Mucosa of stomach (tissue), 1 donor: ENCODE measurements around the gene GNAS-AS1.

Experiments used
- H3K27me3 ChIP-seq: one replicate; pipeline ENCODE4 v1.7.0; 2013; ENCODE audit warnings: mild to moderate bottlenecking, low read length; ENCODE audit not compliant: control insufficient read depth, insufficient read depth
- H3K36me3 ChIP-seq: one replicate; pipeline ENCODE4 v1.7.0; 2013; ENCODE audit warnings: low read length; ENCODE audit not compliant: control insufficient read depth, insufficient read depth
- H3K4me1 ChIP-seq: one replicate; pipeline ENCODE4 v1.7.0; 2013; ENCODE audit warnings: mild to moderate bottlenecking, low read length; ENCODE audit not compliant: control insufficient read depth, insufficient read depth
- H3K4me3 ChIP-seq: one replicate; pipeline ENCODE4 v1.7.0; 2013; ENCODE audit warnings: low read length
- H3K9ac ChIP-seq: one replicate; pipeline ENCODE4 v1.7.0; 2013; ENCODE audit warnings: mild to moderate bottlenecking, low read length, moderate library complexity
- H3K9me3 ChIP-seq: one replicate; pipeline ENCODE4 v1.7.0; 2013; ENCODE audit warnings: mild to moderate bottlenecking, low read length, moderate library complexity; ENCODE audit not compliant: control insufficient read depth
- donor health status: Pancreatic carcinoma.

Gene GNAS-AS1

DNA sequence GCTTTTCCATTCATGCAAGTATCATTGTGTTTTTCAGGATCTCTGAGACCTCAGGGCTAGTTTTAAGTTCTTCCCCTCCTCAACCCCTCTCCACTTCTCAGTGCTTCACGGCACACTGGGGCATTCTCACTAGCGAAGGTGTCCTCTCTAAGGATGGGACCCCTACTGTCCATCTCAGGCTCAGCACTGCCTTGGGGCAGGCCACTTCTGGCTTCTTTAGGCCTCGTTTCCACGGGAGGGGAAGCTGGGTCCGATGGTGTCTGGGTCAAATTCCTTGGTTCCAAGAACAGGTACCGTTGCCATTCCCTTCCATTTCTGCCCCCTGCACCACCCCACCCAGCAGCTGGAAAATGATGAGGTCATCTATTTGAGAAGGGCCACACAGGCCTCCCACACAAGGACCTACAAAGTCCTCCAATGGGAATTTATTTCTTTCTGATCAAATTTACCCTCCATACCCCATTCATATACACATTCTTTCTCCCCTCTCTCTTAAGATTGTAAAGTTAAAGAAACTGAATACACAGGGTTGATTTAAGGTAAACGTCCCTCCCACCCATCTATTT is 19.0 kb upstream of the GNAS-AS1 start:
- H3K36me3 ChIP-seq: no peaks in the 10 kb centered on the region
- H3K9me3 ChIP-seq: no peaks in the 10 kb centered on the region
- H3K9ac ChIP-seq: no peak overlapping the region
- no peaks in the 10 kb centered on the region for H3K4me1 ChIP-seq
- H3K4me3 ChIP-seq: no peak overlapping the region
- no peaks in the 10 kb centered on the region for H3K27me3 ChIP-seq

DNA sequence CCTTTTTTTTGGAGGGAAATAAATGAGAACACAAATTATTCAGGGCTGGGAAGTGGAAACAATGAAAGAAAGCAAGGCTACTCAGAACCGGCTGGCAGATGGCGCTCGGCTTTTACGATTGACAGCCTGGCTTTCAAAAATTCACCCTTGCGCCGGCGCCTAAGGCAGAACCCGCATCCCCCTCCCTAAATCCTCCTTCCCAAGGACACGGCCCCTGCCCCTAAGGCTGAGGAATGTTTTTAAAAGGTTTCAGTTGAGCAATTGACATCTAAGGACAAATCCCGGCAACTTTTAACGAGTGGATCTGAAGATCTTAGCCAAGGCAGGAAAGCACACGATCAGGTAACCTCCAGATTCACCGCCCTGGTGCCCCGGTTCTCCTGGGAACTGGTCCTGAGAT is 18.1 kb upstream of the GNAS-AS1 start:
- H3K9me3 ChIP-seq: no peaks in the 10 kb centered on the region
- H3K4me1 ChIP-seq: no peaks in the 10 kb centered on the region
- H3K36me3 ChIP-seq: no peaks in the 10 kb centered on the region
- H3K9ac ChIP-seq: no peak overlapping the region
- H3K4me3 ChIP-seq: no peak overlapping the region
- no peaks in the 10 kb centered on the region for H3K27me3 ChIP-seq

DNA sequence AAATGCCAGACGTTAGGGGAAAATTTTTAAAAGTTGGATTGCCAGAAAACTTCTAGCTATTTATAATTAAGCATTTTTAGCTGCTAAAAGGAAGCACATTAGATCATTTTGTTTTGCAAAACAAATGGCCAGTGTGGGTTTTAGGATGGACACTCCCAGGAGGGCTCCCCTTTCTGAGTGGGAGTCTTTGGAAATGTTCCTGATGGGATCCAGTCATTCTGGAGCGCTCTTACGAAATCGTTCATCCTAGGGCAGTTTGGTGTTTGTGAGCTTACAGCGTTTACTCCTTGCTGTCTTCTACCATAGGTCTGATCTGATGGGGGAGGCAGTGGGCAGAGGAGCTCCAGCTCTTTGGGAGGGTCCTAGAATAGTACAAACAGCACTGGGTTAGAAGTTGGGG is 16.5 kb upstream of the GNAS-AS1 start:
- H3K9ac ChIP-seq: no peak overlapping the region
- no peaks in the 10 kb centered on the region for H3K27me3 ChIP-seq
- H3K36me3 ChIP-seq: no peaks in the 10 kb centered on the region

DNA sequence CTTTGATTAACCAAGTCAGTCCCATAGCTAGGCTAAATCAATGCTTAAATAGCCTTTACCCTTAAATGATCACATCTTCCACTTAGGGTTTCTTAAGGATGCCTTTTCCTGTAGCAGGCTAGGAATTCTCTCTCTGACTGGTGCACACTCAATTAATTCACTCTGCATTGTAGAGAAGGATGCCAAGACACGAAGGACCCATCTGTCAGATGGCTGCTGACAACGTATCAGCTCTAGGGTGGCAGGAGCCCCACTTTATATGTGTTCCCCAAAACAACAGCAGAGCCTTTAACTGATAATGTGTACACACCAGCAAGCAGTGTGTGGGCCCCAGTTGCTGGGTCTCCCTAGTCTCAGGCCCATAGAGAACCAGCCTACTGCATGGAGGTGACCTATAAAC is 15.1 kb upstream of the GNAS-AS1 start:
- Histone ChIP-seq H3K4me1 (no peaks in the 10 kb centered on the region), H3K9ac (no peak overlapping the region), H3K9me3 (no peaks in the 10 kb centered on the region), H3K4me3 (no peak overlapping the region), H3K27me3 (peaks cover 3% of the 10 kb centered on the region), H3K36me3 (no peaks in the 10 kb centered on the region)

More for the DNA sequence above, 16.5 kb upstream of the GNAS-AS1 start:
- Histone ChIP-seq H3K4me1 (no peaks in the 10 kb centered on the region), H3K4me3 (no peak overlapping the region), H3K9me3 (no peaks in the 10 kb centered on the region)

DNA sequence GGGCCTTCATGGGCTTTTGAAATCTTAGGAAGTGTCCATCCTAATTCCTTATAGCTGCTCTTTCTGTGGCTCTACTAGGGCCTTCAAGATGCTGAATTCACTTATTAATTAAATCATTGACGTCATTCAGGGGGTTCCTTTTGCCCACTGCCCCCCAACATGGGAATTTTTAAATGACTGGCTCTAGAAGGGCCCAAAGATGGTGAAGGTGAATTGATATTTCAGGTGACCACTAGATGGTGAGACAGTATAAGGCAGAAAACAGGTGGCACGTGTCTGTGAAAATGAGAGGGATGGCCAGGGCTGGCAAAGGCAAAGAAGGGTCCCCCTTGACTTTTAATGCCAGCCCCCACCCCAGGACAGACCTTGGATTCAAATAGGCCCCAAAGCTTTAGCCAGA is 13.6 kb upstream of the GNAS-AS1 start:
- Histone ChIP-seq H3K36me3 (no peaks in the 10 kb centered on the region), H3K27me3 (peaks cover 3% of the 10 kb centered on the region)

DNA sequence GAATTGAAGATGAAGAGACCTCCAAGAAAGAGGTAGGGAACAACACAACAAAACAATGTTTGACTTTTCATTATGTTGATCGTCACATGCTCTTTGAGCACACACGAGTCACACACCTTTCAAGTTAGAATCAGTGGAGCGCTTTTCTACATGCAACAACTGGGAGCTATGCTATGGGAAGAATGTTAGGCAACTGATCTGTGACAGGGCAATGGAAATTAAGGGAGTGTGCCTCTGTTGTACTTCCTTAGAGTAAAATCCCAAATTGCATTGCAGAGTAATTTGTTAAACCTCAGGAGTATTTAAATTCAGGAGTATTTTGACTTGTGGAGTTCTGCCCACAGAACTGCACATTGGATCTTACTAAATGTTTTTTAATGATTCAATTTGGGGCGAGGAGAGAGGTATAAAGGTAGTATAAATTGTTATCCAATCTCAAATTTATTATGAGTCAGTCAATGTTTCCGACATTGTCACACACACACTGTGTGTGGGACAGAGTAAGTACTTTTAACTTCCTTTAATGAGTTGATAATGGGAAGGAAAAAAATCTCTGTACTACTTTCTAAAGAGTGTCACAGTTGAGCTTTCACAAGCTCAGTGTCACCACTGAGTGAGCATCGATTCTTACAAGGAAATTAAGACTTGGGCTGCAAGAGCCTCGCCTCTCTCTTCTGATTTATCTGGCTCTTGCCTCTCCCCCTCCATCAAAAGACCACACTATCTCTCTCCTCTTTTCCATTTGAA is 12.5 kb upstream of the GNAS-AS1 start:
- no peak overlapping the region for H3K9ac ChIP-seq
- H3K36me3 ChIP-seq: no peaks in the 10 kb centered on the region
- H3K9me3 ChIP-seq: no peaks in the 10 kb centered on the region
- no peak overlapping the region for H3K4me3 ChIP-seq
- H3K4me1 ChIP-seq: no peaks in the 10 kb centered on the region
- peaks cover 5% of the 10 kb centered on the region for H3K27me3 ChIP-seq

More for the DNA sequence above, 13.6 kb upstream of the GNAS-AS1 start:
- H3K4me3 ChIP-seq: no peak overlapping the region
- no peaks in the 10 kb centered on the region for H3K4me1 ChIP-seq
- no peaks in the 10 kb centered on the region for H3K9me3 ChIP-seq
- H3K9ac ChIP-seq: no peak overlapping the region

DNA sequence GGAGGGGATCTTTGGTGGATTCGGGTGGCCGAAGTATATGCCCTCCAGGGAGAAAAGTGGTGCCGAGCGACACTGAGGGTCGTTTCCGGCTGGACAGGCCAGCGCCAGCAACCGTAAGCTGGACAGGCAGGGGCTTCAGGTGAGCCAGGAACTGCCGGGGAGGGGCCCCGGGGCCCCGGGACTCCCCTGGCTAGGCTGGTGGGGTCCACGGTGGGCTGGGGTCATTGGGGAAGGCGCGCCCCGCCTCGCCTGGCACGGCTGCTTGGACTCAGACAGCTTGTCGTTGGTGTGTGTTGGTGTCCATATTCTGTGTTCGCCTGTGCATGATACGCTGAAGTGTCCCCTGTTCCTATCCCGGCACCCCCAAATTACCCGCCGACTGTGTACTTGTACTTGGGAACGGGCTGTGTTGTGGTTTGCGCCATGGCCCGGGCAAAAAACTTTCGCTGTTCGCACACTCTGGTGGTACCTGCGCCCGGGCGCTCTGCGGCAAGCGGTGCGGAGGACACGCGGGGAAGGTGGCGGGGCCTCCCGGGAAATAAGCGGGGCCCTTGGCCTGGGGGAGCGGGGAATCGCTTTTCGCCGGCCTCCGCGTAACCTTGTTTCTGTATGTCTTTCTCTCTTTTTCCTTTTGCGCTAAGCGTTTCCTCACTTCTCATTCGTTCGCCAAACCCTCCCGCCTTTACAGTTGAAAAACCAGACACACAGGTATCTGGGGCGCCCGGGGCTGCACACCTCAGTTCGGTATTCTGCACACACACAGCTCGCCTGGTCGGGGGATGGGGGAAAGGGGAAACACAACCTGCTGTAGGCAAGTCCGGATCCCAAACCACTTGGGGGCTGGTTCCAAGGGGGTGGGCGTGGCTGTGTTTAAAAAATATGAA is 5.0 kb upstream of the GNAS-AS1 start:
- Histone ChIP-seq H3K9ac (no peak overlapping the region), H3K36me3 (no peaks in the 10 kb centered on the region), H3K4me3 (no peak overlapping the region), H3K27me3 (peaks cover 61% of the 10 kb centered on the region), H3K9me3 (no peaks in the 10 kb centered on the region), H3K4me1 (peaks cover 12% of the 10 kb centered on the region)

DNA sequence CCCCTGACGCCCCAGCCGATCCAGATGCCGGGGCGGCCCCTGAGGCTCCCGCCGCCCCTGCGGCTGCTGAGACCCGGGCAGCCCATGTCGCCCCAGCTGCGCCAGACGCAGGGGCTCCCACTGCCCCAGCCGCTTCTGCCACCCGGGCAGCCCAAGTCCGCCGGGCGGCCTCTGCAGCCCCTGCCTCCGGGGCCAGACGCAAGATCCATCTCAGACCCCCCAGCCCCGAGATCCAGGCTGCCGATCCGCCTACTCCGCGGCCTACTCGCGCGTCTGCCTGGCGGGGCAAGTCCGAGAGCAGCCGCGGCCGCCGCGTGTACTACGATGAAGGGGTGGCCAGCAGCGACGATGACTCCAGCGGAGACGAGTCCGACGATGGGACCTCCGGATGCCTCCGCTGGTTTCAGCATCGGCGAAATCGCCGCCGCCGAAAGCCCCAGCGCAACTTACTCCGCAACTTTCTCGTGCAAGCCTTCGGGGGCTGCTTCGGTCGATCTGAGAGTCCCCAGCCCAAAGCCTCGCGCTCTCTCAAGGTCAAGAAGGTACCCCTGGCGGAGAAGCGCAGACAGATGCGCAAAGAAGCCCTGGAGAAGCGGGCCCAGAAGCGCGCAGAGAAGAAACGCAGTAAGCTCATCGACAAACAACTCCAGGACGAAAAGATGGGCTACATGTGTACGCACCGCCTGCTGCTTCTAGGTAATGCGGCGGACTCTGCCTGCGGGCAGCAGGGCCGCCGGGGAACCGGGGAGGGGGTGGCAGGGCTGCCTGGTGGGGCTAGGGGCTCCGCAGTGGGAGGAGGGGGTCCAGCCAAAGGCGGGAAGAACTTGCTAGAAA is 4.2 kb upstream of the GNAS-AS1 start:
- Histone ChIP-seq H3K9ac (no peak overlapping the region), H3K9me3 (no peaks in the 10 kb centered on the region), H3K36me3 (no peaks in the 10 kb centered on the region), H3K27me3 (peaks cover 68% of the 10 kb centered on the region), H3K4me3 (no peak overlapping the region), H3K4me1 (peaks cover 12% of the 10 kb centered on the region)

DNA sequence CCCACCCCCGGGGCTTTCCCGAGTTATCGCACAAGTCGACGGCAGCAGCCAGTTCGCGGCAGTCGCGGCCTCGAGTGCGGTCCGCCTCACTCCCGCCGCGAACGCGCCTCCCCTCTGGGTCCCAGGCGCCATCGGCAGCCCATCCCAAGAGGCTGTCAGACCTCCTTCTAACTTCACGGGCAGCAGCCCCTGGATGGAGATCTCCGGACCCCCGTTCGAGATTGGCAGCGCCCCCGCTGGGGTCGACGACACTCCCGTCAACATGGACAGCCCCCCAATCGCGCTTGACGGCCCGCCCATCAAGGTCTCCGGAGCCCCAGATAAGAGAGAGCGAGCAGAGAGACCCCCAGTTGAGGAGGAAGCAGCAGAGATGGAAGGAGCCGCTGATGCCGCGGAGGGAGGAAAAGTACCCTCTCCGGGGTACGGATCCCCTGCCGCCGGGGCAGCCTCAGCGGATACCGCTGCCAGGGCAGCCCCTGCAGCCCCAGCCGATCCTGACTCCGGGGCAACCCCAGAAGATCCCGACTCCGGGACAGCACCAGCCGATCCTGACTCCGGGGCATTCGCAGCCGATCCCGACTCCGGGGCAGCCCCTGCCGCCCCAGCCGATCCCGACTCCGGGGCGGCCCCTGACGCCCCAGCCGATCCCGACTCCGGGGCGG is 3.4 kb upstream of the GNAS-AS1 start:
- H3K27me3 ChIP-seq: peaks cover 68% of the 10 kb centered on the region
- peaks cover 12% of the 10 kb centered on the region for H3K4me1 ChIP-seq
- no peaks in the 10 kb centered on the region for H3K9me3 ChIP-seq
- H3K9ac ChIP-seq: no peak overlapping the region
- no peak overlapping the region for H3K4me3 ChIP-seq
- no peaks in the 10 kb centered on the region for H3K36me3 ChIP-seq

DNA sequence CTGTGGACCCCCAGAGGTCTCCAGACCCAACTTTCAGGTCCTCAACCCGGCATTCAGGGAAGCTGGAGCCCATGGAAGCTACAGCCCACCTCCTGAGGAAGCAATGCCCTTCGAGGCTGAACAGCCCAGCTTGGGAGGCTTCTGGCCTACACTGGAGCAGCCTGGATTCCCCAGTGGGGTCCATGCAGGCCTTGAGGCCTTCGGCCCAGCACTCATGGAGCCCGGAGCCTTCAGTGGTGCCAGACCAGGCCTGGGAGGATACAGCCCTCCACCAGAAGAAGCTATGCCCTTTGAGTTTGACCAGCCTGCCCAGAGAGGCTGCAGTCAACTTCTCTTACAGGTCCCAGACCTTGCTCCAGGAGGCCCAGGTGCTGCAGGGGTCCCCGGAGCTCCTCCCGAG is 2.8 kb upstream of the GNAS-AS1 start:
- Histone ChIP-seq H3K4me1 (peaks cover 12% of the 10 kb centered on the region), H3K27me3 (peaks cover 68% of the 10 kb centered on the region), H3K4me3 (no peak overlapping the region), H3K9me3 (no peaks in the 10 kb centered on the region), H3K9ac (no peak overlapping the region), H3K36me3 (no peaks in the 10 kb centered on the region)

DNA sequence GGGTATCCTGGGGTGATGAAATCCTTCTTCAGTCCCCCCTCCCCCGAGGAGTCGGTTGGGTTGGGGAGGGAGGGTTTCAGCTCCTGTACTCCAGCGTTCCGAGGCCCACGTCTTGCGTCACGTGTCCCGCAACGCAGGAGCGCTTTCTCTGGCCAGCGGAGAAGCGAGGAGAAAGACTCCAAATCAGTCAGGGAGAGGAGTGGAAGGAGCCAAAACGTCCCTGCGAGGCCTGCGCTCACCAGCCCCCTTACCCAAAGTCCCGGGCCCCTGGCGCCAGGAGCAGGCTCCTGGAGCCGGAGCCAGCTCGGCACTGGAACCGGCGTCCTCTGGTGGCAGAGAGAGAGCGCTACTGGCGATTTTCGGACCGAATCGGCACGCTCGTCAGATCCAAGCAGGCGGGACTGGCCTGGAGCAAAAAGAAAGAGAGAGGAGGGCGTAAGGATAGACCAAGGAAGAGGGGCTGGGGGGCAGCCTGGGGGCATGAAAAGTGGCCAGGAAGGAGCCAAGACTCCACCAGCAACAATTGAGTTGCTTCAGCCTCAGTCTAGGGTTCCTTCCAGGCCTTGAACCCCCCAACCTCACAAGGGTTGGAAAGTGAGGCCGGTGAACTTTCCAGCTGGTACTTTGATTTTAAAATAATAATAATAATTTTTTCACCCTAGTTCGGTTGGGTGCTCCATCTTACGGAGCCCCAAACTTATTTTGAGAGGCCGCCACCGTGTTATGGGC is 2.0 kb upstream of the GNAS-AS1 start, which contains the start of gene GNAS:
Gene GNAS, plus strand, starts transcription at position 174 of the 729 bp plus-strand sequence.
- Histone ChIP-seq H3K36me3 (no peaks in the 10 kb centered on the region), H3K4me3 (no peak within 1 kb of the TSS), H3K27me3 (peaks cover 62% of the 10 kb centered on the region), H3K9me3 (no peaks in the 10 kb centered on the region), H3K9ac (no peak within 1 kb of the TSS), H3K4me1 (peaks cover 12% of the 10 kb centered on the region)
